ENCODE measurements around the gene RIC8A. TPM values are rescaled to one million over a fixed set of nuclear protein-coding genes. Genes with fewer than 3 reads are reported as not detected.
A peak's percentile ranks its signal among the peaks of the same experiment; 100 is the strongest.
"Not testable (repeated sequence)": the region's sequence is repeated elsewhere in the genome, so short reads cannot be mapped to it uniquely, and the experiment has no call there.

Gene RIC8A
- total RNA-seq, 4 donors from 2014 or later, result 76.8 to 137 (median 123) TPM

- intact Hi-C loops (cut with DNase I), result no loop called here
- peaks cover 13 to 64% (median 48%) of the 10 kb centered on the region in 4 donors for H3K36me3 ChIP-seq
- peaks cover 0 to 23% (median 12%) of the 10 kb centered on the region in 4 donors for H3K4me1 ChIP-seq
- no peaks in the 10 kb centered on the region for H3K9me3 ChIP-seq
- 90% methylated on average over 29 of the region's 29 CpGs for WGBS
- no peak overlapping the region for H3K4me3 ChIP-seq
- DNase-seq (ENCODE audit: extremely low spot score), result no peak
- H3K27ac ChIP-seq (replicated peaks in 1 of 4), result peak overlapping the region in 1 of 4 donors; percentile 44
- no peak for TF ChIP-seq CTCF (IDR thresholded peaks at IDR 0.05)
- no peak for TF ChIP-seq EP300 (IDR thresholded peaks at IDR 0.05)
- TF ChIP-seq POLR2AphosphoS5 (IDR thresholded peaks at IDR 0.05), result no peak
- no peak for TF ChIP-seq POLR2A (IDR thresholded peaks at IDR 0.05; ENCODE audit: low read depth)
- no peaks in the 10 kb centered on the region for H3K27me3 ChIP-seq
Measured at GRCh38 chr11:218815-219593, 11.5 kb downstream of the RIC8A start.

DNA sequence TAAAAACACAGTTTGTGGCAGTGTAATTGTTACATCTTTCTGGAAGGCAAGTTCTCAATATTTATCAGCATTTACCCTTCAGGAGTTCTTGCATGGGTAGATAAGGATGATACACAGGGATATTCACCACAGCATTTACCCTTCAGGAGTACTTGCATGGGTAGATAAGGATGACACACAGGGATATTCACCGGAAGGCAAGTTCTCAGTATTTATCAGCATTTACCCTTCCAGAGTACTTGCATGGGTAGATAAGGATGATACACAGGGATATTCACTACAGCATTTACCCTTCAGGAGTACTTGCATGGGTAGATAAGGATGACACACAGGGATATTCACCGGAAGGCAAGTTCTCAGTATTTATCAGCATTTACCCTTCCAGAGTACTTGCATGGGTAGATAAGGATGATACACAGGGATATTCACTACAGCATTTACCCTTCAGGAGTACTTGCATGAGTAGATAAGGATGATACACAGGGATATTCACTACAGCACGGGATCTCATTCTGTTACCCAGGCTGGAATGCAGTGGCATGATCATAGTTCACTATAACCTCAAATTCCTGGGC, 13.2 kb downstream of the RIC8A start:
- H3K9me3 ChIP-seq; H3K4me3 ChIP-seq; H3K27me3 ChIP-seq; intact Hi-C loops (cut with DNase I); DNase-seq (ENCODE audit: extremely low spot score): not testable (repeated sequence)
- WGBS, result 88% methylated on average over 3 of the region's 3 CpGs
- H3K36me3 ChIP-seq, result peaks cover 0 to 49% (median 33%) of the 10 kb centered on the region in 4 donors
- H3K27ac ChIP-seq (replicated peaks in 1 of 4), result peak overlapping the region in 3 of 4 donors; percentile 73 to 83 (median 82)
- H3K4me1 ChIP-seq, result peaks cover 0 to 28% (median 16%) of the 10 kb centered on the region in 4 donors

- Histone ChIP-seq H3K4me1 (peaks cover 0 to 28% (median 16%) of the 10 kb centered on the region in 4 donors), H3K9me3 (no peaks in the 10 kb centered on the region), H3K36me3 (peaks cover 0 to 46% (median 27%) of the 10 kb centered on the region in 4 donors), H3K27ac (replicated peaks in 1 of 4) (peak overlapping the region in 3 of 4 donors; percentile 82 to 83 (median 83)), H3K27me3 (no peaks in the 10 kb centered on the region), H3K4me3 (no peak overlapping the region)
- no peak for DNase-seq (ENCODE audit: extremely low spot score)
- 73% methylated on average over 7 of the region's 7 CpGs for WGBS
- TF ChIP-seq POLR2A (IDR thresholded peaks at IDR 0.05; ENCODE audit: low read depth) (no peak), POLR2AphosphoS5 (IDR thresholded peaks at IDR 0.05) (peak; percentile 50 to 59)
- intact Hi-C loops (cut with DNase I), result no loop called here
Measured at GRCh38 chr11:221539-221938, 14.0 kb downstream of the RIC8A start.

GRCh38 chr11:221998-222789, 14.7 kb downstream of the RIC8A start:
- no peak overlapping the region for H3K4me3 ChIP-seq
- 94% methylated on average over 14 of the region's 14 CpGs for WGBS
- intact Hi-C loops (cut with DNase I), result no loop called here
- H3K4me1 ChIP-seq, result peaks cover 0 to 28% (median 16%) of the 10 kb centered on the region in 4 donors
- H3K36me3 ChIP-seq, result peaks cover 0 to 43% (median 24%) of the 10 kb centered on the region in 4 donors
- H3K27ac ChIP-seq (replicated peaks in 1 of 4), result peak overlapping the region in 3 of 4 donors; percentile 82 to 83 (median 83)
- no peaks in the 10 kb centered on the region for H3K27me3 ChIP-seq
- no peak for DNase-seq (ENCODE audit: extremely low spot score)
- TF ChIP-seq POLR2A (IDR thresholded peaks at IDR 0.05; ENCODE audit: low read depth) (no peak), POLR2AphosphoS5 (IDR thresholded peaks at IDR 0.05) (no peak), EP300 (IDR thresholded peaks at IDR 0.05) (no peak), CTCF (IDR thresholded peaks at IDR 0.05) (no peak)
- no peaks in the 10 kb centered on the region for H3K9me3 ChIP-seq

DNA sequence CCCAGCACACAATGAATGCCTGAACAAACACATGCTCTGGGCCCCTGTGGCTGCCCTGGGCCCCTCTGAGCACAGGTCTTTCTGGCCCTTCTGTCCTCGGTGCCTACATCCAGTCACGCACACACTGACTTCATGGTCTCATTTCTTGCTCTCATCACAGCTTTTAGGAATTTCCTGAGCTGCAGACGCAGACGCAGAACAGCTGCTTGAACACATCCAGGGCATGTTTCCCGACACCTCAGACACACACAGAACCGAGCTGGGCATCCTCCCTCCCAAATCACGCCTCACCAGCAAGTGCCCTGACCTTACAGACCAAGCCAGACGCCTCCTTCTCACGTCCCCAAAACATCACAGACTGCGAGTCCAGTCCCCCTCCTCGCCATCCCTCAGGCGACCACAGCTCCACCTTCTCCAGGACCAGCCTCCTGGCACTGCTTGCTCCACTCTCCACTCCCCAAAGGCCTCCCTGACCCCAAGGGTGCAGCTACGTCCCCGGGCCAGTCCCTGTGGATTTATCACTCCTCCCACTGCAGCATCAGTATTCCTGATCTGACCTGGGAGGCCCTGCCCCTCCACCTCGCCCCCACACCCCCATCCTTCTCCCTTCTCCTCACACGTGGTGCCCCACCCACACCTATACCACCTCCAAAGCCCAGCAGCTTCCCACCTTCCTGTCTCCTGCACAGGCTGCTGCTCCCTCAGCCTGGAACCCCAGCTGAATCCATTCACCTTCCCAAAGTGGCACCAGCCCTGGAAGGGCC, 15.7 kb downstream of the RIC8A start:
- no peaks in the 10 kb centered on the region for H3K27me3 ChIP-seq
- TF ChIP-seq POLR2AphosphoS5 (IDR thresholded peaks at IDR 0.05) (peak; percentile 49), EP300 (IDR thresholded peaks at IDR 0.05) (no peak)
- no peaks in the 10 kb centered on the region for H3K9me3 ChIP-seq
- 60% methylated on average over 16 of the region's 16 CpGs for WGBS
- no peak overlapping the region for H3K4me3 ChIP-seq
- DNase-seq (ENCODE audit: extremely low spot score), result no peak
- intact Hi-C loops (cut with DNase I), result no loop called here
- peaks cover 0 to 32% (median 21%) of the 10 kb centered on the region in 4 donors for H3K36me3 ChIP-seq
- H3K27ac ChIP-seq (replicated peaks in 1 of 4), result peak overlapping the region in 3 of 4 donors; percentile 82 to 83 (median 83)
- peaks cover 0 to 28% (median 16%) of the 10 kb centered on the region in 4 donors for H3K4me1 ChIP-seq
